Epithelial cell of prostate (primary cell): ENCODE results near the gene BPIFA1.

Experiments
- DNase-seq: peaks from one replicate; pipeline ENCODE4 v3.0.0-alpha.2; 2011; ENCODE audit warnings: low read depth, low spot score
- H3K27ac ChIP-seq: fragments of 450-650 bp; 2 replicates; pipeline ENCODE4 v1.5.1; 2017; ENCODE audit warnings: mild to moderate bottlenecking

Gene BPIFA1

GRCh38 chr20:33235696-33236095 lies at the start of gene BPIFA1:
BPIFA1 (plus strand) TSS chr20:33235996; CDS start chr20:33237712, 1,716 bp downstream.
- no peak within 1 kb of the TSS for H3K27ac ChIP-seq
- no peak for DNase-seq

- H3K27ac ChIP-seq: no peak overlapping the region
- no peak for DNase-seq
Measured at GRCh38 chr20:33187491-33187890, 48.3 kb upstream of the BPIFA1 start.

GRCh38 chr20:33188421-33188820 lies 47.4 kb upstream of the BPIFA1 start:
- no peak overlapping the region for H3K27ac ChIP-seq
- no peak for DNase-seq

GRCh38 chr20:33191484-33191883 lies 44.3 kb upstream of the BPIFA1 start:
- no peak overlapping the region for H3K27ac ChIP-seq
- DNase-seq: no peak

- no peak overlapping the region for H3K27ac ChIP-seq
- DNase-seq: no peak
Measured at GRCh38 chr20:33191955-33192354, 43.8 kb upstream of the BPIFA1 start.

GRCh38 chr20:33192912-33193501 lies 42.8 kb upstream of the BPIFA1 start:
- no peak for DNase-seq

GRCh38 chr20:33199026-33199425 lies 36.8 kb upstream of the BPIFA1 start:
- H3K27ac ChIP-seq: no peak overlapping the region
- DNase-seq: no peak

More at GRCh38 chr20:33192912-33193501, 42.8 kb upstream of the BPIFA1 start:
- H3K27ac ChIP-seq: no peak overlapping the region

GRCh38 chr20:33202451-33202850 lies 33.3 kb upstream of the BPIFA1 start:
- H3K27ac ChIP-seq: no peak overlapping the region
- no peak for DNase-seq

GRCh38 chr20:33203444-33203843 lies 32.4 kb upstream of the BPIFA1 start:
- no peak overlapping the region for H3K27ac ChIP-seq
- no peak for DNase-seq

- DNase-seq: peak; percentile 8
- no peak overlapping the region for H3K27ac ChIP-seq
Measured at GRCh38 chr20:33209789-33210188, 26.0 kb upstream of the BPIFA1 start.

GRCh38 chr20:33210371-33210770 lies 25.4 kb upstream of the BPIFA1 start:
- H3K27ac ChIP-seq: no peak overlapping the region
- DNase-seq: no peak

GRCh38 chr20:33211817-33212424 lies 23.9 kb upstream of the BPIFA1 start:
- DNase-seq: peak; percentile 29
- H3K27ac ChIP-seq: no peak overlapping the region

GRCh38 chr20:33217052-33217451 lies 18.7 kb upstream of the BPIFA1 start, which contains the start of gene BPIFA3:
BPIFA3 (plus strand) TSS chr20:33217352; CDS start chr20:33217537, 185 bp downstream.
- DNase-seq: no peak
- H3K27ac ChIP-seq: no peak within 1 kb of the TSS

- DNase-seq: no peak
- H3K27ac ChIP-seq: no peak overlapping the region
Measured at GRCh38 chr20:33224399-33224798, 11.4 kb upstream of the BPIFA1 start.

- no peak overlapping the region for H3K27ac ChIP-seq
- no peak for DNase-seq
Measured at GRCh38 chr20:33229843-33230242, 6.0 kb upstream of the BPIFA1 start.

GRCh38 chr20:33231237-33231636 lies 4.6 kb upstream of the BPIFA1 start:
- DNase-seq: no peak

GRCh38 chr20:33232486-33233072 lies 3.2 kb upstream of the BPIFA1 start:
- DNase-seq: no peak
- no peak overlapping the region for H3K27ac ChIP-seq

More at GRCh38 chr20:33231237-33231636, 4.6 kb upstream of the BPIFA1 start:
- H3K27ac ChIP-seq: no peak overlapping the region

- DNase-seq: no peak
- no peak overlapping the region for H3K27ac ChIP-seq
Measured at GRCh38 chr20:33233129-33233774, 2.5 kb upstream of the BPIFA1 start.

GRCh38 chr20:33234050-33234449 lies 1.7 kb upstream of the BPIFA1 start:
- DNase-seq: no peak

GRCh38 chr20:33236351-33236750 lies 555 bp downstream of the BPIFA1 start:
- H3K27ac ChIP-seq: no peak overlapping the region
- no peak for DNase-seq

More at GRCh38 chr20:33234050-33234449, 1.7 kb upstream of the BPIFA1 start:
- H3K27ac ChIP-seq: no peak overlapping the region

- DNase-seq: no peak
- H3K27ac ChIP-seq: no peak overlapping the region
Measured at GRCh38 chr20:33237989-33238388, 2.2 kb downstream of the BPIFA1 start.
